ENCODE data around the gene CREB3.

The CREB3 gene

GRCh38 chr9:35727676-35728040 lies 4.8 kb upstream of the CREB3 start:
- DNase-seq (ENCODE audit: low read depth): no peak

- DNase-seq (ENCODE audit: low read depth): no peak
Measured at GRCh38 chr9:35728041-35728971, 4.2 kb upstream of the CREB3 start.

GRCh38 chr9:35729101-35729500 lies 3.4 kb upstream of the CREB3 start:
- no peak for DNase-seq (ENCODE audit: low read depth)

- DNase-seq (ENCODE audit: low read depth): no peak
Measured at GRCh38 chr9:35729700-35730485, 2.6 kb upstream of the CREB3 start.

GRCh38 chr9:35730486-35730854 lies 2.0 kb upstream of the CREB3 start:
- DNase-seq (ENCODE audit: low read depth): no peak

- no peak for DNase-seq (ENCODE audit: low read depth)
Measured at GRCh38 chr9:35731415-35732184, 866 bp upstream of the CREB3 start.

GRCh38 chr9:35732800-35733541 lies 505 bp downstream of the CREB3 start:
- no peak for DNase-seq (ENCODE audit: low read depth)

GRCh38 chr9:35734096-35734495 lies 1.6 kb downstream of the CREB3 start:
- DNase-seq (ENCODE audit: low read depth): no peak

- peak; percentile 59 for DNase-seq (ENCODE audit: low read depth)
Measured at GRCh38 chr9:35736201-35736633, 3.8 kb downstream of the CREB3 start.

GRCh38 chr9:35737143-35737542 lies 4.7 kb downstream of the CREB3 start:
- DNase-seq (ENCODE audit: low read depth): no peak

GRCh38 chr9:35738186-35738585 lies 5.7 kb downstream of the CREB3 start:
- no peak for DNase-seq (ENCODE audit: low read depth)

GRCh38 chr9:35738924-35739323 lies 6.5 kb downstream of the CREB3 start:
- DNase-seq (ENCODE audit: low read depth): no peak

GRCh38 chr9:35740243-35740642 lies 7.8 kb downstream of the CREB3 start:
- no peak for DNase-seq (ENCODE audit: low read depth)

- no peak for DNase-seq (ENCODE audit: low read depth)
Measured at GRCh38 chr9:35741740-35742139, 9.3 kb downstream of the CREB3 start.

- DNase-seq (ENCODE audit: low read depth): no peak
Measured at GRCh38 chr9:35743452-35743851, 11.0 kb downstream of the CREB3 start.

- no peak for DNase-seq (ENCODE audit: low read depth)
Measured at GRCh38 chr9:35743880-35744518, 11.5 kb downstream of the CREB3 start.

GRCh38 chr9:35745569-35745968 lies 13.1 kb downstream of the CREB3 start:
- DNase-seq (ENCODE audit: low read depth): no peak

GRCh38 chr9:35746583-35746982 lies 14.1 kb downstream of the CREB3 start:
- DNase-seq (ENCODE audit: low read depth): no peak

GRCh38 chr9:35748242-35748857 lies 15.9 kb downstream of the CREB3 start:
- no peak for DNase-seq (ENCODE audit: low read depth)

GRCh38 chr9:35748858-35749514 lies 16.5 kb downstream of the CREB3 start, which contains the start of the genes GBA2 and RGP1:
Gene GBA2 (minus strand): TSS chr9:35749228. CDS start chr9:35748704, 524 bp downstream.
Gene RGP1 (plus strand): TSS chr9:35749287. CDS start chr9:35749756, 469 bp downstream.
- no peak for DNase-seq (ENCODE audit: low read depth)

All from T follicular helper cell (primary cell).